Measurements from ENCODE around the gene SLC22A16.
"Not testable (repeated sequence)": the region's sequence is repeated elsewhere in the genome, so short reads cannot be mapped to it uniquely, and the experiment has no call there.

Gene SLC22A16

DNA sequence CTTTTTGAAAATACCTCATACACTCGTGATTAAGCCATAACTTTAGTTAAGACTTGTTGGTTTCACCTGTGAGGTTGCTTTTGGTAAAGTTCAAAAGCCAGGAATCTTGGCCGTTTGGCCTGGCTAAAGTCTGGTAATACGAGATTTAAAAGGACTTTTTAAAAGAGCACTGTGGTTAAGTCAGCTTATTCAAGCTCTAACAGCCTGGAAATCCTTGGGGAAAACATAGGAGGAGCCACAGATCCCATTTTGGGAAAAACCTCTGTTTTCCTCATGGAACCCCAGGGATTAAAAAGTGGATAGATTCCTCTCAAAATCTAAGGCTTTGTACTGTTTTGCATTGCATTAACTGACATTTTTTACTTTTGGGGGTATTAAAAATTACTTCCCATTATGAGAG is 13.7 kb upstream of the SLC22A16 start:
- no peak for DNase-seq (ENCODE audit: low read depth)

DNA sequence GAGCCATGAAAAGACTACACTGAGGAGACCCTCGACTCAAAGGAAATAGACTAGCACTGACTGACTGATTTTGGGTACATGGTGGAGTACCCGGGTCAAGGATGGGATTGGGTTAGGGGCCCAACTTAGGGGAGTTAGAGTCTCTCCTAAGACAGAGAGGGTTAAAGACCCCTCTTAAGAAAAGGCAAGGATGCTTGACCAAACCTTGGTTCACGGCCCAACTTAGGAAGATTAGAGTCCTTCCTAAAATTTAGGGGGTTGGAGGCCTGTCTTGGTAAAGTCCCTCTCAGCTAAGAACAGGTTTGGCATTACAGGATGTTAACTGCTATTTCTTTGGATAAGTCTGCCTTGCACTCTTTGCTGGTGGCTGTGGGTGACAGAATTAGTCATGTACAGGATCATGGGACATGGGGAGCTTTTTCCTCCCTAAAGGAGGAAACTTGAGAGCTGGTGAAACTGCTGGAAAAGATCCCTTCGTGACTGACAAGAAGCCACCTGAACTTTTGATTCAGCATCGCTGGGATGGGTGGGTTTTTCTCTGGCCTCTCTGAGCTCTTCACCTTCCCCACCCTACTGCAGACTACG is 12.3 kb upstream of the SLC22A16 start:
- DNase-seq (ENCODE audit: low read depth) = no peak

DNA sequence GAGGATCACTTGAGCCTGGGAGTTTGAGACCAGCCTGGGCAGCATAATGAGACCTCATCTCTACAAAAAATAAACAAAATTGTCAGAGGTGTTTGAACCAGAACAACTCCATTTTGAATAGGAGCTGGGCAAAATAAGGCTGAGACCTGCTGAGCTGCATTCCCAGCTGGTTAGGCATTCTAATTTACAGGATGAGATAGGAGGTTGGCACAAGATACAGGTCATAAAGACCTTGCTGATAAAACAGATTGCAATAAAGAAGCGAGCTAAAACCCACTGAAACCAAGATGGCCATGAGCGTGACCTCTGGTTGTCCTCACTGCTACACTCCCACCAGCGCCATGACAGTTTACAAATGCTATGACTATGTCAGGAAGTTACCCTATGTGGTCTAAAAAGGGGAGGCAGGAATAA is 11.6 kb upstream of the SLC22A16 start:
- DNase-seq (ENCODE audit: low read depth) = not testable (repeated sequence)

DNA sequence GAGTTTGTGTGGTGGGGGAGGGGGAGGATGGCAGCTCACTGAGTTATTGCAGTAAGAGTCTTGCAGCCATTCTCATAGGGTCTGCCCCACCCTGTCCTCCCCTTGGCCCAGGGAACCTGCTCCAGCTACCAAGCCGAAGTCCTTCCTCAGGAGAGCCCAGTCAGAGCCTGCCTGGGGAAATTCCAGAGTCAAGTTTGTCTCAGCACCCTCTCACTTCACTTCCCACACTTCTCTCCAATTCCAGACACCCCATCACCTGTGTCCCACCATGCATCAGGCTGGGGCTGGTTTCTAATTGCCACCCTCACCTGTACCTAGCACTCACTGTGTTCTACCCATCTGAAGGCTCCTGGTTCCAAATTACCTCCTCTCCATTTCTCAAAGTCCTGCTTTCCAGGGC is 10.3 kb upstream of the SLC22A16 start:
- DNase-seq (ENCODE audit: low read depth) = no peak

DNA sequence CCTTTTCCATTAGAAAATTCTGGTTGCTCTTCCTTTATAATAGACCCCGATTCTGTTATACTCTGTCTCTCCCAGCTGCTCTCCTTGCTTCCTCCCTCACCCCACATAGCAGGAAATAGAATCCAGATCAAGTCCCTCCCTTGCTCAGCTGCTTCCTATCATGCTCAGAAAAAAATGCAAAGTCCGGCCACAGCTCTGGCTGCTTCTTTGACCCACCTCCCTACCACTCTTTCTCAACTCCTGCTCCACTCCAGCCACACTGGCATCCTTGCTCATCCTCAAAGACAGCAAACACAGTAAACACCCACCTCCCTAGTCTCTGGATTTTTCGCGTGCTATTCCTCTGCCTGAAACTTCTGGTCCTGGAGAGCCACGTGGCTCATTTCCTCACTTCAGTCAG is 9.1 kb upstream of the SLC22A16 start:
- no peak for DNase-seq (ENCODE audit: low read depth)

DNA sequence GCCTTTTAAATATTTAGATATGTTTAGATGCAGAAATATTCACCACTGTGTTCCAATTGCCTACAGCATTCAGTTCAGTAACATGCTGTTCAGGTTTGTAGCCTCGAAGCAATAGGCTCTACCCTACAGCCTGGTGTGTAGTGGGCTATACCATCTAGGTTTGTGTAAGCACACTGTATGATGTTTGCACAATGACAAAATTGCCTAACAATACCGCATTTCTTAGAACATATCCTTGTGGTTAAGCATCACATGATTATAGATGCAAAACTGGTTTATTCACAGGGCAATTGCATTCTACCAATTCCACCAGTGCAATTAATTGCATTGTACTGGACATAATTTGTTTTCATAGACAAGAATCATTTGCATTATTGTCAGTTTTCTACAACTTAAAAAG is 7.9 kb upstream of the SLC22A16 start:
- DNase-seq (ENCODE audit: low read depth) = no peak

DNA sequence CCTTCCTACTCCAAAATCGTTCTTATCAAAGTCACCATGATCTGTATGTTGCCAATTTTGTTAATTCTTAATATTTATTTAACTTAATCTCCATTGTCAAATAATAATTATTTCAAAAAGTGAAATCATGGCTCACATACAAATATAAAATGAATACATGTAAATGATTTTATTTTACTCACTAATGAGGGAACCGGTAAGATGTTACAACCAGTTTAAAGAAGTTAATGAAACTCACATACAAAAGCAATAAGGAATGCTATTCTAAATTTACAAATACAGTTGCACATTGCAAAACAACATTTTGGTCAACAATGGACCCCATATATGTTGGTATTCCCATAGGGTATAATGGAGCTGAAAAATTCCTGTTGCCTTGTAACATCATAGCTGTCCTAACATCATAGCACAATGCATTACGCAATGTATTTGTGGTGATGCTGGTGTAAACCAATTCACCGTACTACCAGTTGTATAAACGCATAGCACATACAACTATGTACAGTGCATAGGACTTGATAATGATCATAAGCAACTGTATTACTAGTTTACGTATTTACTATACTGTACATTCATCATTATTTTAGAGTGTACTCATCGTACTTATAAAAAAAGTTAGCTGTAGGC is 6.5 kb upstream of the SLC22A16 start:
- DNase-seq (ENCODE audit: low read depth) = no peak

DNA sequence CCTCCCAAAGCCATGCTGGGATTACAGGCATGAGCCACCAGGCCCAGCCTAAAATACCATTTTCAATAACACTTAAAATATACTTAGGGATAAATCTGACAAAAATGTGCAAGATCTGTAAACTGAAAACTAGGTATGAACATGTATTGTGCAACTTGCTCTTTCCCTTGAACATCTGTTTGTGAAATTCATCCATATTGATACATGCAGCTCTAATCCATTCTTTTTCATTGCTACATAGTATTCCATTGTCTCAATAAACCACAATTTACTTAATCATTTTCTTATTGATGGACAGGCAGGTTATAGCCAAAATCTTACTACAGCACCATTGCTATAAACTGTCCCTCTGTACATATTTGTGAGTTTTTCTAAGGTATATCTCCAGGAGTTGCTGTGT is 4.7 kb upstream of the SLC22A16 start:
- no peak for DNase-seq (ENCODE audit: low read depth)

DNA sequence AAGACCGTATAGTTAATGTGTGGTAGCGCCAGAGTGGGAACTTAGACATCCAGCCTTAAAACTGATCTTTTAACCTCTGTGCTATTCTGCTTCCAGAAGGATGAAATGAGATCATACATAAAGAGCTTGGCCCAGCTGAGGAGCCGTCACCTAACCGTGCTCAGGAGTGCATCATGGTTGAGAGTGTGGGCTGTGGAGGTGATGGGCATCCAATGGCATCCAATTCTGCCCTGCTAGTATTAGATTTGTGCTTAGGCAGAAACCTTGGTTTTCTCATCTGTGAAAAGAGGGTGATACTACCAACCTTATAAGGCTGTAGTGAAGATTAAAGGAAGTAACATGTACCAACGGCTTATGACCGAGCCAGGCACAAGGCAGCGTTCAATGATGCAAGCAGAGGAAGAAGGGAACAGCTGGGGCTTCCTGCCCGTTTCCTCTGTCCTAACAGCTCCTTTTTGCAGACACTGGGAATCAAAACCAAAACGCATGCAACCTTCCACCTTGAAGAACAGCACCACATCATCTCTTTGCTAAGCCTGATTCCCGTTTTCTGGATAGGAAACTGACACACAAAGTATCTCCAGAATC is 1.3 kb downstream of the SLC22A16 start:
- DNase-seq (ENCODE audit: low read depth) = no peak

DNA sequence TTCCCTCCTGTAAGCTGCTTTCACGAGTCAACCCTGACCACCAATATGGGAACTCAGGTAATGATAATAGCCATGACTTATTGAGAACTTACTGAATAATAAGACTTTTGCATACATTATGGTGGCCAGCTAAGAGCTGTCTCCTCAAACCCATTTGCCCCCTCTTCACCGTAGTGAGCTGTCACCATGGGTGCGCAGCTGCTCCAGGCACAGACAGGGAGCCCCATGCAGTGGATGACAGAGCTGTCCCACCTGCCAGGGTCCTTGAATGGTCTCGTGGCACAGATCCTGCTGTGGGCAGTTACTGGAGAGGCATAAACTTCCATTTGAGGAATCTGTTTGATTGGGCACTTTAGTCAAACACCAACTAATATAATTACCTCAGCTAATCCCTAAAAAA is 1.9 kb downstream of the SLC22A16 start:
- no peak for DNase-seq (ENCODE audit: low read depth)

DNA sequence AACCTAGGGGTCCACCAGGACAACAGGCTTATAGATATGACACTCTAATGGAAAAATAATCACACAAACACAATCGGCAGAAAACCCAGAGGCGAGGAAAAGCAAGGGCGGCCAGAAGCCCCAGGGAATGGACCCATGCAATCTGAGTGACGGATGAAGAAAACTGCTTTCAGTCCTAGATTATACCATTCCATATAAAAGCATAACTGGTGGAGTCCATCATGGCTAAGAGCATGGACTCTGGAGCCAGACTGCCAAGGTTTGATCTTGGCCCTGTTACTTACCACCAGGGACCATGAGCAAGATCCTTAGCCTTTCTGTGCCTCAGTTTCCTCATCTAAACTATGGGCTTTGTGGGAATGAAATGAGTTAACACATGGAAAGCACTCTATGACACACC is 3.7 kb downstream of the SLC22A16 start:
- DNase-seq (ENCODE audit: low read depth) = no peak

DNA sequence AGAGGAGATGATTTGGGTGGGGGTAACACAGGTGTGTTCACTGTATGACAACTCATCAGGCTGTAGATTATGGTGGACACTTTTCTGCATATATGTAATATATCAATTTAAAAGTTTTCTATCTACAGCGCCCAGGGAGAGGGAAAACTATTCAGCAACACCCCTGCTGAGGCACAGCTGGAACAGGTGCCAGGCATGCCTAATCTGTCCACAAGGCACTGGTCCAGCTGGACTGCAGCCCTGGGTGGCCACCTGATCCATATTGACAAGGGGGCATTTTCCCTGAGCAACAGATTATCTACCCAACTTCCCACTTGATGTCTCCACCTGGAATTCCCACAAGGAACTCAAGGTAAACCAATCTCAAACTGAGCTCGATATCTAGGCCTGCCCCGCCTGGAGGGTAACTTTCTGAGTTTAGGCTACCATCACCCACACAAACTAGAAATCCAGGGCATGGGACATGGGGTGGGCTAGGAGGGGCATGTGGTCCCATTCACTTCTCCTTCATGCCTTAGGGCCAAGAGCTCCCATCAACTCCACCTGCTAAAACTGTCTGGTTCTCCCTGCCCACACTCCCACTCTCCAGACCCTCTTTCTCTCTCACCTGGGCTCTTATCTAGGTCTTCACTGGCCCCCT is 4.6 kb downstream of the SLC22A16 start:
- DNase-seq (ENCODE audit: low read depth) = no peak

DNA sequence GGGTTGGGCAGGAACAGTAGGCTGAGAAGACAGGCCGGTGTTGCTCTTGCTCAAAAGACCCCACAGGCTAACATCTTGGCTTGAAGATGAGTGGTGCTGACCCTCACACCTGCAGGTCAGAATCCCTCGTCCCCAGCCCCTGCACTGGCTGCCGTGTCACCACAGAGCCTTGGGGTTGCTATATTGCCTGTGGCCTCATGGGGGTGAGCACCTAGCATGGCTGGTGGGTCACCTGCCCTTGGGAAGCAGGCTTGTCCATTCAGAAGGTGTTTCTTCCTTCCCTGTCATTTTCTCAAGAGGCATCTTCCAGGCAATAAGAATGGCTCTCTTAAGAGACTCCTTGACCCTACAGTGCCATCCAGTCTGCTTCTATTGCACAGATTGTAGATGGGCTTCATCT is 7.7 kb downstream of the SLC22A16 start:
- DNase-seq (ENCODE audit: low read depth) = no peak

DNA sequence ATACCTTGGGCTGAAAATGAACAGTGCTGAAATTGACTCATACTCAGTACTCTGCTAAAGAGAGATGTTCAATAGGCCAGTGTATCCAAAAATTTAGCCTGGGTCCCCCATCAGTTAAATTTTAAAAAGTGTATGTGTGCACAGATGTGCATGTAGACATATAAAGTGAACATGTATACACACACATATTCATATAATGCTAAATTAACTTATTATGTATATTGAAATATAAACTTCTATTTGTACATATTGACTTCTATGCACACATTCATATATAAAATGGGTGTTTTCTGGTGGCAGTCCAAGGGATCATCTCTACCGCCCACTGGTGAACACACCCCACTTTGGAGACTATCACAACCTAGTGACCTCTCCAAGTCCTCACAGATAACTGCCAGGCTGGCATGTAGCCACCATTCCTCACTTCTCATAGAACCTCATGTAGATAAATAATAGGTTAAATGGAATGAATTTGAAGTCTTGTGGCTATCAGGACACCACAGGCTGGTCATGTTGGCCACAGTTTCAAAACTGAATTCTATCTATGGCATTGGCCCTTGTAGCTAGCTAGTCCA is 8.8 kb downstream of the SLC22A16 start:
- no peak for DNase-seq (ENCODE audit: low read depth)

DNA sequence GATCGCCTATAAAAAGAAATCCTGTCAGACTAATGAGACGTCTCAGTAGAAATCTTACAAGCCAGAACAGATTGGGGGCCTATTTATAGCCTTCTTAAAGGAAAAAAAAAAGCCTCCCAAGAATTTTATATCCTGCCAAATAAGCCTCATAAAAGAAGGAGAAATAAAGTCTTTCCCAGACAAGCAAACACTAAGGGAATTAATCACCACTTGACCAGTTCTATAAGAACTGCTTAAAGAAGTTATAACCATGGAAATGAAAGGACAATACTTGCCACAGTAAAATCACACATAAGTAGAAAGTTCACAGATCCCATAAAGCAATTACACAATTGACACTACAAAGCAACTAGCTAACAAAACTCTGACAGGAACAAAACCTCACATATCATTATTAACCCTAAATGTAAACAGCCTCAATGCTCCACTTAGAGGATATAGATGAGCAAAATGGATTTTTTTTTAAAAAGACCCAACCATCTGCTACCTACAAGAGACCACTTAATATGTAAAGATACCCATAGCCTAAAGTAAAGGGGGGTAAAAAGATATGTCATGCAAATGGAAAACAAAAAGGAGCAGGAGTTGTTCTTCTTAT is 13.4 kb downstream of the SLC22A16 start:
- DNase-seq (ENCODE audit: low read depth) = no peak

DNA sequence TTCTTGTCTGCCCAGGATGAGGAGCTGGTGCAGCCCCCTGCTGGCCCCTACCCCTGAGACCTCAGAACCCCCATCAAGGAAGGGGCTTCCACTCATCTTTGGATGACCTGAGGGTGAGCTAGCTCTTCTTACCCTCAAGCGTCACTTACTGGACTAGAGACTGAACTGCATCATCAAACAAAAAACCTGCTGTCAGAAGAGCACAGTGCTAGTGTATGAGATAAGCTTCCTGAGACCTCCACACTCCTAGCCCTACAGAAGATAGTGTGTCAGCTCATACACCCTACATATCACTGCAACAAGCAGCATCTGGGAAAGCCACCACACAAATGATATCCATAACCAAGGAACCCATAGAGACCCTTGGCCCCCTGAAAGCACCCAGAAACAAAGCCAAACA is 15.0 kb downstream of the SLC22A16 start:
- no peak for DNase-seq (ENCODE audit: low read depth)

DNA sequence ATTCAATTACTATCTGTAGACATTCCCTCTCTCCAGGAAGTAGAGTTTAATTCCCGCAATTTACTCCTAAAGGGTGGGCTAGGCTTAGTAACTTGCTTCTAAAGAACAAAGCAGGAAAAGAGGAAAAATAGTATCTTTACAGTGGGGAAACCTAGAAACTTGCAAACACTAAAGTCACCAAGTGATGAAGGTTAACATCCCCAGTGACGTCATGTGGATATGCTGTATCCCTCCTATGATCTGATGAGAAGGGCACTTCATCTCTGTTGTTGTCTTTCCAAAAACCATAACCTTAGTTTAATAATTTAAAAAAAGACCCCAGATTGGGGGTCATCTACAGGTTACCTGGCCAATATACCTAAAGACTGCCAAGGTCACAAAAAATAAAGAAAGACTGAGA is 17.3 kb downstream of the SLC22A16 start:
- no peak for DNase-seq (ENCODE audit: low read depth)

DNA sequence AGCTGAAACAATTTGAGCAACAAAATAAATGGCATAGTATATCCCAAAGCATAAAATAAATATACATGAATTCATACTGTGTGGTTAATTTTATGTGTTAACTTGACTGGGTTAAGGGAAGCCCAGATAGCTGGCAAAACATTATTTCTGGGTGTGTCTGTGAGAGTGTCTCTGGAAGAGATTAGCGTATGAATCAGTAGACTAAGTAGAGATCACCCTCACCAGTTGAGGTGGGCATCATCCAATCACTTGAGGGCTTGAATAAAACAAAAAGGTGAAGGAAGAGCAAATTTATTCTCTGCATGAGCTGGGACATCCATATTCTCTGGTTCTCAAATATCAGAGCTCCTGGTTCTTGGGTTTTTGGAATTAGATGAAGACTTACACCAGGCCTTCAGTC is 17.9 kb downstream of the SLC22A16 start:
- no peak for DNase-seq (ENCODE audit: low read depth)

DNA sequence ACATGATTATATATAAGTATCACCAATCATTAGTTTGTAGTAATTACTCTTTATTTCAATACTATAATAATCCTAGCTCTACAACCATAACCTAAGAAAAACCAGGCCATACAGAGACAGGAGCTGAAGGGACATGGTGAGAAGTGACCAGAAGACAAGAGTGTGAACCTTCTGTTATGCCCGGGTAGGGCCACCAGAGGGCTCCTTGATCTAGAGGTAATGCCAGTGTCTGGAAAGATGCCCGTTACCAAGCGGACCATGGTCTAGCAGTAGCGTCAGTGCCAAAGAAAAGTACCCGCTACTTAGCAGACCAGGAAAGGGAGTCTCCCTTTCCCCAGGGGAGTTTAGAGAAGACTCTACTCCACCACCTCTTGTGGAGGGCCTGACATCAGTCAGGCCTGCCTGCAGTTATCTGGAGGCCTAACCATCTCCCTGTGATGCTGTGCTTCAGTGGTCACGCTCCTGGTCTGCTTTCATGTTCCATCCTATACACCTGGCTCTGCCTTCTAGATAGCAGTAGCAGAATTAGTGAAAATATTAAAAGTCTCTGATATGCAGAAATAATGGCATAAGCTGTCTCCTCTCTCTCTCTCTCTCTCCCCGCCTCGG is 18.7 kb downstream of the SLC22A16 start:
- DNase-seq (ENCODE audit: low read depth) = not testable (repeated sequence)

DNA sequence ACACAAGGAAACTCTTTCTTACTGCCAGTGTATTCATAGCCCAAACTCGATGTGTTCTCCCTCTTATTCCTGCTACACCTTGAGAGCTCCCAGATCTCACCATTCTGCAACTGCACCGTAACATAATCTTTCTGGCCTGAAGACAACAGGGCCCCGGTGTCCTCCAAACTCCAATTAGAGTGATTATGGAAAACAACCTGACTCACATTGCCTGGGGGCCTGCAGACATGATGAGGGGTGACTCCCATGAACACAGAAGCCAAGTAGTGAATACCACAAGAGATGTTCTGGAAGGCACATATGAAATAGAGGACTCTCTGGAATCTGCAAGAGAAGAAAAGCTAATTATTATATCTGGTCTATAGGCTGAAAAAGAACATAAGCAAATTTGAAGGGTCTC is 19.7 kb downstream of the SLC22A16 start:
- no peak for DNase-seq (ENCODE audit: low read depth)

DNA sequence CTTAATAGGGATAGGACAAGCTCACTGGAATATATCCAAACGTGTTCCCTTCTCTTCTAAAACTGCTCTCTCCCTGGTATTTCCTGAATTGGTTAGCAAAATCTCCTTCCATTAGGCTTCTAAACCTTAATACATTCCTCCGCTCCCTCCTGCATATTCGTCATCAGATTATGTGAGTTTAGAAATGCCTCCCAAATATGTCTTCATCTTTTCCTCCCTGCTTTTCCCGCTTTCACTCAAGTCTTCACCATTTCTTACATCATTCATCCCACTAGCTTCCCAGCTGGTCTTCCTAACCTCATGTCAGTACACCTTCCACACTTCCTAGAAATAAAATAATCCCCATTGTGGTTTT is 26.9 kb downstream of the SLC22A16 start:
- no peak for DNase-seq (ENCODE audit: low read depth)

DNA sequence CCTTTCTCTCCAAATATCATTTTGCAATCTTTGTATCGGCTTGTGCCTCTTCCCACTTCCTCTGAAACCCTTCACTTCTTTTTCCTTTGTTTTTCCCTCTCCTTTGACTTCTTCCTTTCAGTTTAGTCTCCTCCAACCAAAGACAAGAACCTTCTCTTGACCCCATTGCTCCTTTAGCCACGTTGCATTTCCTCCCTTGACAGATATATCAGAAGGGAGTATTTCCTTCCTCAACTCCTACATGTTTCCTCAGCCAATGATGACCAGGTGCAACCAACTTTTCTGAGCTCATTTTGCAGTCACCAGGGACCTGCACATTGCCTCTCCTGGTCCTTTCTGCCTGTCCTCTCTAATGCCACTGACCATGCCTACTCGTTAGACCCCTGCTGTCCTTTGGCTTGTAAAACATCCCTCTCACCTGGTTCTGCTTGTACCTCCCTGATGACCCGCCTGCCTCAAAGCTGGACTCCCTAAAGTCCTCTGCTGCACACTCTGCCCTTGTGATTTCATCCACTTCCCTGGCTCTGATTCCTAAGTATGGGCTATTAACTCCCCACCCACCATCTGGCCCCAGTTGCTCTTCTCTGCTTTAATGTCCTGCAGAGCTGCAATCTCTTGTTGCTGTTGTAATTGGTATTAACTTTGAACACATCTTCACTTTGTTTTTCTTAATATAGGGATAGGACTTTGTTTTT is 27.4 kb downstream of the SLC22A16 start:
- DNase-seq (ENCODE audit: low read depth) = no peak
